ENCODE measurements around the gene SLC6A15. TPM values are rescaled to one million over a fixed set of nuclear protein-coding genes. Genes with fewer than 3 reads are reported as not detected.

Gene SLC6A15
- total RNA-seq, 4 donors from 2014 or later, result 0.40 to 1.3 (median 0.83) TPM

GRCh38 chr12:84840356-84840755 is 72.2 kb downstream of the SLC6A15 start:
- Histone ChIP-seq H3K4me3 (no peak overlapping the region), H3K27me3 (no peaks in the 10 kb centered on the region), H3K9me3 (no peaks in the 10 kb centered on the region), H3K4me1 (no peaks in the 10 kb centered on the region), H3K36me3 (no peaks in the 10 kb centered on the region), H3K27ac (replicated peaks in 1 of 4) (no peak overlapping the region)
- no peak for DNase-seq (ENCODE audit: extremely low spot score)
- intact Hi-C loops (cut with DNase I), result no loop called here
- no peak for TF ChIP-seq POLR2A (IDR thresholded peaks at IDR 0.05; ENCODE audit: low read depth)
- no peak for TF ChIP-seq POLR2AphosphoS5 (IDR thresholded peaks at IDR 0.05)
- TF ChIP-seq EP300 (IDR thresholded peaks at IDR 0.05), result no peak
- TF ChIP-seq, protein P1, sequence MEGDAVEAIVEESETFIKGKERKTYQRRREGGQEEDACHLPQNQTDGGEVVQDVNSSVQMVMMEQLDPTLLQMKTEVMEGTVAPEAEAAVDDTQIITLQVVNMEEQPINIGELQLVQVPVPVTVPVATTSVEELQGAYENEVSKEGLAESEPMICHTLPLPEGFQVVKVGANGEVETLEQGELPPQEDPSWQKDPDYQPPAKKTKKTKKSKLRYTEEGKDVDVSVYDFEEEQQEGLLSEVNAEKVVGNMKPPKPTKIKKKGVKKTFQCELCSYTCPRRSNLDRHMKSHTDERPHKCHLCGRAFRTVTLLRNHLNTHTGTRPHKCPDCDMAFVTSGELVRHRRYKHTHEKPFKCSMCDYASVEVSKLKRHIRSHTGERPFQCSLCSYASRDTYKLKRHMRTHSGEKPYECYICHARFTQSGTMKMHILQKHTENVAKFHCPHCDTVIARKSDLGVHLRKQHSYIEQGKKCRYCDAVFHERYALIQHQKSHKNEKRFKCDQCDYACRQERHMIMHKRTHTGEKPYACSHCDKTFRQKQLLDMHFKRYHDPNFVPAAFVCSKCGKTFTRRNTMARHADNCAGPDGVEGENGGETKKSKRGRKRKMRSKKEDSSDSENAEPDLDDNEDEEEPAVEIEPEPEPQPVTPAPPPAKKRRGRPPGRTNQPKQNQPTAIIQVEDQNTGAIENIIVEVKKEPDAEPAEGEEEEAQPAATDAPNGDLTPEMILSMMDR (IDR thresholded peaks at IDR 0.05), result no peak

DNA sequence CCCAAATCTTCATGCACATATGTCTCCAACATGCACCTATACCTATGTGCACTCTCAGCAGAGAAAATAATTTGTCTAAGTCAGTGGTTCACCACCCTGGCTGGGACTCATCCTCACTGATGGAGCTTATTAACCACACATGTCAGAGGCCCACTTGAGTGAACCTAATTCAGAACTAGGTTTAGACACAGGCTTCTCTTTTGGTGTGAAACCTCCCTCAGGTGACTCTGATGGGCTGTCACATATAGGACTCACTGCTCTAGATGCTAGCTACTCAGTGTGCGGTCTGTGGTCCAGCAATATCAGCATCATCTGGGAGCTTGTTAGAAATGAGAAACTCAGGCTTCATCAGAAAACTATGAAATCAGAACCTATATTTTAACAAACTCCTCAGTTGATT is 85.7 kb downstream of the SLC6A15 start:
- 88% methylated on average over 1 of the region's 1 CpG for WGBS
- Histone ChIP-seq H3K27ac (replicated peaks in 1 of 4) (no peak overlapping the region), H3K4me3 (no peak overlapping the region), H3K9me3 (no peaks in the 10 kb centered on the region), H3K4me1 (no peaks in the 10 kb centered on the region), H3K27me3 (no peaks in the 10 kb centered on the region), H3K36me3 (no peaks in the 10 kb centered on the region)
- no peak for DNase-seq (ENCODE audit: extremely low spot score)
- no peak for TF ChIP-seq POLR2AphosphoS5 (IDR thresholded peaks at IDR 0.05)
- no peak for TF ChIP-seq POLR2A (IDR thresholded peaks at IDR 0.05; ENCODE audit: low read depth)
- no peak for TF ChIP-seq EP300 (IDR thresholded peaks at IDR 0.05)
- TF ChIP-seq, protein P1 (IDR thresholded peaks at IDR 0.05), result no peak
- intact Hi-C loops (cut with DNase I), result no loop called here

DNA sequence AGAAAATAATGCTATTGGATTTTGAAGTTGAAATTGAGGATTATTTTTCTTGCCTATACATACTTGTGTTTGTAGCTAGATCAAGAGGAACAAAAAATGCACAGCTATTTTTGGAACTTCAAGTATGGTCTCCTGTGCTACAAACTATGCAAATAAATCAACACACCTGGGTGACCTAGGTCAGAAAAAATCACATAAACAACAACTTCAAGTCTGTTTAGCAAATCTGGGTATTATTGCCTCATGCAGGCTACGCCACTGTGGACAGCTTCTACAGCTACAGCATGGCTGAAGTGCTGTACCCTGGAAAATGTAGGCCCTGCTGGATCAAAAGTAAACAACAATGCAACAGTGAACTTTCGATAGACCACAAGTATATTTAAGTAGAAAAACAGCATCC is 87.5 kb downstream of the SLC6A15 start:
- no peak overlapping the region for H3K27ac ChIP-seq (replicated peaks in 1 of 4)
- no peaks in the 10 kb centered on the region for H3K9me3 ChIP-seq
- H3K36me3 ChIP-seq, result no peaks in the 10 kb centered on the region
- no peaks in the 10 kb centered on the region for H3K4me1 ChIP-seq
- H3K27me3 ChIP-seq, result no peaks in the 10 kb centered on the region
- TF ChIP-seq, protein P1 (IDR thresholded peaks at IDR 0.05), result no peak
- TF ChIP-seq EP300 (IDR thresholded peaks at IDR 0.05), result no peak
- no peak for TF ChIP-seq POLR2AphosphoS5 (IDR thresholded peaks at IDR 0.05)
- no peak for TF ChIP-seq POLR2A (IDR thresholded peaks at IDR 0.05; ENCODE audit: low read depth)
- 26% methylated on average over 2 of the region's 2 CpGs for WGBS
- intact Hi-C loops (cut with DNase I), result no loop called here
- no peak overlapping the region for H3K4me3 ChIP-seq
- DNase-seq (ENCODE audit: extremely low spot score), result no peak

GRCh38 chr12:84822525-84822924 is 90.1 kb downstream of the SLC6A15 start:
- intact Hi-C loops (cut with DNase I), result no loop called here
- WGBS, result 66% methylated on average over 2 of the region's 2 CpGs

More at GRCh38 chr12:84822525-84822924, 90.1 kb downstream of the SLC6A15 start:
- H3K4me1 ChIP-seq, result no peaks in the 10 kb centered on the region
- no peak for DNase-seq (ENCODE audit: extremely low spot score)
- no peak overlapping the region for H3K27ac ChIP-seq (replicated peaks in 1 of 4)
- no peaks in the 10 kb centered on the region for H3K36me3 ChIP-seq
- no peaks in the 10 kb centered on the region for H3K9me3 ChIP-seq
- no peak overlapping the region for H3K4me3 ChIP-seq
- TF ChIP-seq EP300 (IDR thresholded peaks at IDR 0.05) (no peak), POLR2AphosphoS5 (IDR thresholded peaks at IDR 0.05) (no peak), POLR2A (IDR thresholded peaks at IDR 0.05; ENCODE audit: low read depth) (no peak)
- TF ChIP-seq, protein P1 (IDR thresholded peaks at IDR 0.05), result no peak
- H3K27me3 ChIP-seq, result no peaks in the 10 kb centered on the region

All from esophagus muscularis mucosa (tissue), 4 donors.